ENCODE measurements around the gene WDFY1.

Gene WDFY1

GRCh38 chr2:223957092-223957851 is 12.1 kb upstream of the WDFY1 start, which contains the start of gene MRPL44:
Gene MRPL44, plus strand, starts transcription at chr2:223957463. Its CDS starts 10 bp downstream, at chr2:223957473.
- TF ChIP-seq, protein P1, sequence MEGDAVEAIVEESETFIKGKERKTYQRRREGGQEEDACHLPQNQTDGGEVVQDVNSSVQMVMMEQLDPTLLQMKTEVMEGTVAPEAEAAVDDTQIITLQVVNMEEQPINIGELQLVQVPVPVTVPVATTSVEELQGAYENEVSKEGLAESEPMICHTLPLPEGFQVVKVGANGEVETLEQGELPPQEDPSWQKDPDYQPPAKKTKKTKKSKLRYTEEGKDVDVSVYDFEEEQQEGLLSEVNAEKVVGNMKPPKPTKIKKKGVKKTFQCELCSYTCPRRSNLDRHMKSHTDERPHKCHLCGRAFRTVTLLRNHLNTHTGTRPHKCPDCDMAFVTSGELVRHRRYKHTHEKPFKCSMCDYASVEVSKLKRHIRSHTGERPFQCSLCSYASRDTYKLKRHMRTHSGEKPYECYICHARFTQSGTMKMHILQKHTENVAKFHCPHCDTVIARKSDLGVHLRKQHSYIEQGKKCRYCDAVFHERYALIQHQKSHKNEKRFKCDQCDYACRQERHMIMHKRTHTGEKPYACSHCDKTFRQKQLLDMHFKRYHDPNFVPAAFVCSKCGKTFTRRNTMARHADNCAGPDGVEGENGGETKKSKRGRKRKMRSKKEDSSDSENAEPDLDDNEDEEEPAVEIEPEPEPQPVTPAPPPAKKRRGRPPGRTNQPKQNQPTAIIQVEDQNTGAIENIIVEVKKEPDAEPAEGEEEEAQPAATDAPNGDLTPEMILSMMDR (conservative IDR thresholded peaks at IDR 0.05; ENCODE audit: low read depth, low read length), result no peak

DNA sequence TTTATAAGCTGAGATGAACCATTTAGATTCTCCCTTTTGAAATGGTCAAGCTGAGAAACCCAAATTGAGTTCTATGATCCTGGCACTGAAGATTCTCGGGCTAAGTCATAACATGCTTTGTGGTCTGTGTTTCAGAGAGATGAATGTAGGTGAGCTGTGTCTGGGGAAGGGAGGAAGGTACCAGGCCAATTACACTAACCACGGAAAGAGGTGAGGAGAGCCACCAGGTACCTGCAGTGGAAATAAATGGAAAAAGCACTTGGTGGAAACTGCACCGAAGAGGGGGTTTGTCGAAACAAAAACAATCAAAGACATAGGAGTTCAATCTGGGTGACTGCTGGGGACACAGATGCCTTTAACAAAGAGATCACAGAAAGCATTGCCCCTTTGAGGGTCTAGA is 11.2 kb upstream of the WDFY1 start:
- H3K4me3 ChIP-seq (ENCODE audit: low read length), result no peak overlapping the region
- TF ChIP-seq, protein P1 (conservative IDR thresholded peaks at IDR 0.05; ENCODE audit: low read depth, low read length), result no peak
- no peak for DNase-seq (ENCODE audit: low read depth)

More at GRCh38 chr2:223957092-223957851, 12.1 kb upstream of the WDFY1 start, which contains the start of gene MRPL44:
- H3K4me3 ChIP-seq (ENCODE audit: low read length), result peak within 1 kb of the TSS; percentile 91
- DNase-seq (ENCODE audit: low read depth), result peak; percentile 77

DNA sequence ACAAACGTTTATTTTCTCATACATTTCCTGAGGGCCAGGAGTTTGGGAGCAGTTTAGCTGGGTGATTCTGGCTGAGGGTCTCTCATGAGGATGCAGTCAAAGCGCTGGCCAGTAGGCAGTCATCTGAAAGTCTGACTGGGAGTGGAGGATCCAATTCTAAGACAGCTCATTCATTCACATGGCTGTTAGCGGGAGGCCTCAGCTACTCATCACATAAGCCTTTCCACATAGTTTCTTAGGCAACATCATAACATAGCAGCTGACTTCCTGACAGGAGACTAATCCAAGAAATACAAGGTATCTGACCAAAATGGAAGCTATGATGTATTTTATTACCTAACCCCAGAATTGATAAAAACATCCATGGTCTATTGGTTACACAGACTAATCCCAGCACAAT is 9.3 kb upstream of the WDFY1 start:
- no peak overlapping the region for H3K4me3 ChIP-seq (ENCODE audit: low read length)
- TF ChIP-seq, protein P1 (conservative IDR thresholded peaks at IDR 0.05; ENCODE audit: low read depth, low read length), result no peak
- DNase-seq (ENCODE audit: low read depth), result no peak

DNA sequence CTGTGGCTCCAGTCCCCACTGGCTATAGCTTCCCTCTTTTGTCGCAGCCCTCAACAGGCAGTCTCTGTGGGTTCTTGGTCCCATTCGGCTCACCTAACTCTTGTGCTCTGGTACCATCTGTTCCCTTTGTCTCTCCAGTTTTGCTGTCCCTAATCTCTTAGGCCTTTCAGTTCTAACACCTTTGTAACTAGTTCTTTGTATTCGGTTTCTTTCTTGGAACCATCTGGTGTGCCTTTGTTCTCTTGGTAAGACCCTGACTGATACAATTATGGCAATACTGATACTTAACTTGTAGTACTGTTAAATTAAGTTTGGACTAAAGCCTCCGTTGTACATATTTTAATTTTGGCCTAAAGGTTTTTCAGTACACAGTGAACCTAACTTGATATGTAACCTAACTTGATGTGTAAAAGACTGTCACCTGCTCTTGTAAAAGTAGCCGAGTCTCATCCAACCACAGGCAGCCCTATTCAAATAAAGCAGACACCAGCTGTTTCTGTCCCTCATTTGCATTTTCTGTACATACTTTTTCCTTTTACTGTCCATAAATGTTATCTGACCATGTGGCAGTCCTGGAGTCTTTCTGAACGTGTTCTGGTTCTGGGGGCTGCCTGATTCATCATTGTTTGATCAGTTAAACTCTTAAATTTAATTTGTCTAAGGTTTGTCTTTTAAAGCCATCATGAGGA is 7.3 kb upstream of the WDFY1 start:
- H3K4me3 ChIP-seq (ENCODE audit: low read length), result no peak overlapping the region
- TF ChIP-seq, protein P1 (conservative IDR thresholded peaks at IDR 0.05; ENCODE audit: low read depth, low read length), result no peak
- no peak for DNase-seq (ENCODE audit: low read depth)

DNA sequence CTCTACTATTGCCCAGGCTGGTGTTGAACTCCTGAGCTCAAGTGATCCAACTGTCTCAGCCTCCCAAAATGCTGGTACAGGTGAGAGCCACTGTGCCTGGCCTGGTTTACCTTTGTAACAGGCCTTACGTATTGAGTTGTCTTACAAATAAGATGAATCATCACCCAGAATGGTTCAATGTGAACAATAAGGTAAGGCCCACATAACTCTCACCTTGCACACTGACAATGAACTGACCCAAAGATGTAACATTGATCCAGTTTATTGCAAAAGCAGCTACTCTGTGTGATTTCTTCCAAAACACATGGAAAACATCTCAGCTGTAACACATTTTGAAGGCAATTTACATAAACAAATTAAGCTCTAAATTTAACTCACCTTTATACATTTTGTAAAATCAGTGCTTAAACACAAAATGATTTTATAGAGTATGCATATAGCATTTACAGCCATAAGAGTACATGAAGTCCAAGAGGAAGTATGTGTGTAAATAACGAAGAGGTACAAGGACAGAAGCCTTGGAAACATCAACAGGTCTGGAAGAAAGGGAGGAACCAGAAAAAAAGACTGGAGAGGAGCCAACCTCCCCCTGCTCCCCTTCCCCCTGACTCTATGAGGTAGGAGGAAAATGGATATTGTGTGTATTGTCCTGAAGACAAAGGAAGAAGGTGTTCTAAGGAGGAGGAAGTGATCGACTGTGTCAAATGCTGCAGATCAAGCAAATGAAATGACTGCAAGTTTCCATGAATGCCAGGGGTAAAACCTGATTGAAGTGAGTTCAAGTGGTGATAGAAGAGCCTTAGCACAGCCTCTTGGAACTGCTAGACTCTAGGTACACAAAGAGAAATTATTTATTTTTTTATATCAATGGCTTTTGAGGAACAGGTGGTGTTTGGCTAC is 5.6 kb upstream of the WDFY1 start:
- DNase-seq (ENCODE audit: low read depth), result no peak
- TF ChIP-seq, protein P1 (conservative IDR thresholded peaks at IDR 0.05; ENCODE audit: low read depth, low read length), result no peak
- no peak overlapping the region for H3K4me3 ChIP-seq (ENCODE audit: low read length)

- no peak for DNase-seq (ENCODE audit: low read depth)
- no peak overlapping the region for H3K4me3 ChIP-seq (ENCODE audit: low read length)
- TF ChIP-seq, protein P1 (conservative IDR thresholded peaks at IDR 0.05; ENCODE audit: low read depth, low read length), result no peak
Measured at GRCh38 chr2:223949241-223949840, 4.2 kb upstream of the WDFY1 start.
